CD14-positive monocyte (primary cell): ENCODE measurements around the gene SOX5. TPM values are rescaled to one million over a fixed set of nuclear protein-coding genes. Genes with fewer than 3 reads are reported as not detected.

Source experiments
- DNase-seq, 3 donors: peaks; one replicate each; pipeline ENCODE4 v3.0.0-alpha.2; 2011 to 2022
- H2AFZ ChIP-seq: 2 replicates; pipeline ENCODE4 v1.6.0; 2012; ENCODE audit warnings: mild to moderate bottlenecking, low read depth, low read length, inconsistent platforms; ENCODE audit not compliant: insufficient read depth, poor library complexity, severe bottlenecking
- H3K27ac ChIP-seq, 2 donors: 1 replicate in 1 of 2; 2 replicates in 1 of 2; pipeline ENCODE4 v1.5.1; 2012 to 2013; ENCODE audit warnings: low read length in 2 of 2, control low read depth in 1 of 2, inconsistent platforms in 1 of 2, low read depth in 1 of 2, mild to moderate bottlenecking in 1 of 2
- H3K27me3 ChIP-seq, 2 donors: one replicate each; pipeline versions ENCODE4 v1.6.0 to v1.6.1; 2011 to 2013; ENCODE audit warnings: low read length in 2 of 2; ENCODE audit not compliant: control insufficient read depth in 2 of 2, insufficient read depth in 2 of 2
- H3K36me3 ChIP-seq, 2 donors: replicated peaks in 1 of 2; 1 replicate in 1 of 2; 2 replicates in 1 of 2; pipeline versions ENCODE4 v1.5.1 to v1.6.1; 2012 to 2013; ENCODE audit warnings: low read length in 2 of 2, control low read depth in 1 of 2, inconsistent platforms in 1 of 2, mild to moderate bottlenecking in 1 of 2; ENCODE audit not compliant: insufficient read depth in 2 of 2, control insufficient read depth in 1 of 2
- H3K4me1 ChIP-seq, 2 donors: 1 replicate in 1 of 2; 2 replicates in 1 of 2; pipeline versions ENCODE4 v1.5.1 to v1.6.1; 2012 to 2013; ENCODE audit warnings: low read length in 2 of 2, control low read depth in 1 of 2, inconsistent platforms in 1 of 2, mild to moderate bottlenecking in 1 of 2, moderate library complexity in 1 of 2; ENCODE audit not compliant: insufficient read depth in 2 of 2, control insufficient read depth in 1 of 2
- H3K4me2 ChIP-seq: replicated peaks from 2 replicates; pipeline ENCODE3; 2012; ENCODE audit warnings: low read length, moderate library complexity, mild to moderate bottlenecking; ENCODE audit not compliant: poor library complexity, severe bottlenecking; ENCODE audit errors: extremely low read depth
- H3K4me3 ChIP-seq, 3 experiments: fragments of 200-600 bp in 1 of 3; sonication (generic) in 1 of 3; replicated peaks in 1 of 3; 1 replicate in 2 of 3; 2 replicates in 1 of 3; pipeline ENCODE4 v1.5.1; 2011 to 2013; ENCODE audit warnings: low read length in 3 of 3, mild to moderate bottlenecking in 3 of 3, control low read depth in 2 of 3, low read depth in 2 of 3, inconsistent platforms in 1 of 3, moderate library complexity in 1 of 3
- H3K79me2 ChIP-seq: 2 replicates; pipeline ENCODE4 v1.6.0; 2012; ENCODE audit warnings: mild to moderate bottlenecking, control low read depth, inconsistent platforms, low read length, moderate library complexity; ENCODE audit not compliant: insufficient read depth
- H3K9ac ChIP-seq: 2 replicates; pipeline ENCODE4 v1.6.0; 2017; ENCODE audit warnings: low read length, mild to moderate bottlenecking; ENCODE audit not compliant: insufficient read depth, poor library complexity, severe bottlenecking
- H3K9me3 ChIP-seq, 2 donors: replicated peaks in 1 of 2; 1 replicate in 1 of 2; 2 replicates in 1 of 2; pipeline versions ENCODE4 v1.5.1 to v1.6.1; 2012 to 2013; ENCODE audit warnings: low read length in 2 of 2, control low read depth in 1 of 2; ENCODE audit not compliant: control insufficient read depth in 1 of 2, insufficient read depth in 1 of 2
- H4K20me1 ChIP-seq: 2 replicates; pipeline ENCODE4 v1.6.0; 2012; ENCODE audit warnings: mild to moderate bottlenecking, low read length, control low read depth, moderate library complexity; ENCODE audit not compliant: insufficient read depth
- H3K27ac Mint-ChIP-seq, 7 donors: one replicate each; pipeline ENCODE4 v1.8.0; 2020; ENCODE audit warnings: mild to moderate bottlenecking in 7 of 7, mixed read lengths in 7 of 7, moderate library complexity in 6 of 7, inconsistent platforms in 2 of 7
- H3K27me3 Mint-ChIP-seq, 3 donors: one replicate each; pipeline ENCODE4 v1.8.0; 2021 to 2022; ENCODE audit warnings: low read depth in 3 of 3, mild to moderate bottlenecking in 3 of 3, mixed read lengths in 3 of 3, moderate library complexity in 3 of 3, inconsistent platforms in 1 of 3
- H3K36me3 Mint-ChIP-seq, 2 donors: one replicate each; pipeline ENCODE4 v1.8.0; 2020; ENCODE audit warnings: mixed read lengths in 2 of 2, inconsistent platforms in 1 of 2, mild to moderate bottlenecking in 1 of 2
- H3K4me1 Mint-ChIP-seq: one replicate; pipeline ENCODE4 v1.8.0; 2020; ENCODE audit warnings: mild to moderate bottlenecking, mixed read lengths
- H3K4me3 Mint-ChIP-seq, 2 donors: one replicate each; pipeline ENCODE4 v1.8.0; 2020; ENCODE audit warnings: mild to moderate bottlenecking in 2 of 2, mixed read lengths in 2 of 2, moderate library complexity in 1 of 2
- H3K9me3 Mint-ChIP-seq, 7 donors: one replicate each; pipeline ENCODE4 v1.8.0; 2020 to 2022; ENCODE audit warnings: mixed read lengths in 7 of 7, mild to moderate bottlenecking in 6 of 7, moderate library complexity in 6 of 7, inconsistent platforms in 2 of 7
- WGBS: methylation state at CpG from one replicate; pipeline ENCODE4 v1.1.5; 2013; ENCODE audit warnings: missing lambda C conversion rate; ENCODE audit not compliant: insufficient coverage; 5-methylcytosine and 5-hydroxymethylcytosine counted together
- intact Hi-C, 2 donors: fragments of 100-400 bp; cut with micrococcal nuclease; formaldehyde crosslinking; loops; one replicate each; pipeline versions ENCODE4 v1.15.0 to v1.15.1; 2023
- polyA plus RNA-seq, 3 donors: library from polyadenylated mRNA; depleted of rRNA in 1 of 3; unstranded in 2 of 3; stranded (reverse) in 1 of 3; fragments of 300-500 nt in 2 of 3; fragments of >200 nt in 1 of 3; fragmentation: Illumina TruSeq in 2 of 3; gene quantifications; 1 replicate in 2 of 3; 2 replicates in 1 of 3; pipeline ENCODE4 v1.2.3, GENCODE V29; 2012 to 2021
- TF ChIP-seq, protein P1 (sequence below): fragments of 200-600 bp; IDR thresholded peaks from one replicate; pipeline ENCODE4 v1.8.0; 2022; ENCODE audit warnings: antibody characterized with exemption, mild to moderate bottlenecking

The SOX5 gene
- polyA plus RNA-seq, 3 donors = not detected

DNA sequence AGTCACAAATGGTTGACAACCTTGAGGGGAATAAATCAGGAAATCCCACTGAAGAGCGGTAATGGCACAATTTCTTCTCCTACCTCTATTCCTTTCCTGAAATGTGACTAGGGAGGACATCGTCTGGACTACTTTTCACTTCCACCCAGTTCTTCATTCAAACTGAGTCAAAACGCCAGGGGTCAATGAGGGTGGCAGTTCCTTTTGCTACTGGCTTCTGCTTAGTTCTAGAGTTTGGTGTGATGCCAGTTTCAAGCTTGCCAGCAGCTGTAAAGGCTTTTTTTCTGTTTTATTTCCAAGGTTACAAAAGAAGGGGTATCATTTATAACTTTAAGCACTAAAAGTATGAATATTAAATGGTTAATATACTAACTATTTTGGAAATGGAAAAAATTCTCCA is 286.5 kb downstream of the SOX5 start:
- peaks cover 0 to 3% (median 0%) of the 10 kb centered on the region in 7 donors for H3K9me3 Mint-ChIP-seq
- Histone ChIP-seq H3K9me3 (peaks cover 0 to 3% of the 10 kb centered on the region in 2 donors), H4K20me1 (no peaks in the 10 kb centered on the region), H3K27me3 (no peaks in the 10 kb centered on the region), H3K9ac (no peak overlapping the region), H3K36me3 (no peaks in the 10 kb centered on the region), H3K4me1 (no peaks in the 10 kb centered on the region), H3K79me2 (no peaks in the 10 kb centered on the region), H2AFZ (no peak overlapping the region), H3K27ac (no peak overlapping the region), H3K4me2 (no peak overlapping the region), H3K4me3 (no peak overlapping the region)
- H3K4me3 Mint-ChIP-seq = no peak overlapping the region
- intact Hi-C loops = no loop called here
- H3K36me3 Mint-ChIP-seq = no peaks in the 10 kb centered on the region
- H3K4me1 Mint-ChIP-seq = no peaks in the 10 kb centered on the region
- H3K27me3 Mint-ChIP-seq = peaks cover 0 to 2% (median 0%) of the 10 kb centered on the region in 3 donors
- DNase-seq = no peak
- WGBS = no CpG with 5 or more reads among the region's 3 CpGs
- no peak overlapping the region for H3K27ac Mint-ChIP-seq
- TF ChIP-seq, protein P1, sequence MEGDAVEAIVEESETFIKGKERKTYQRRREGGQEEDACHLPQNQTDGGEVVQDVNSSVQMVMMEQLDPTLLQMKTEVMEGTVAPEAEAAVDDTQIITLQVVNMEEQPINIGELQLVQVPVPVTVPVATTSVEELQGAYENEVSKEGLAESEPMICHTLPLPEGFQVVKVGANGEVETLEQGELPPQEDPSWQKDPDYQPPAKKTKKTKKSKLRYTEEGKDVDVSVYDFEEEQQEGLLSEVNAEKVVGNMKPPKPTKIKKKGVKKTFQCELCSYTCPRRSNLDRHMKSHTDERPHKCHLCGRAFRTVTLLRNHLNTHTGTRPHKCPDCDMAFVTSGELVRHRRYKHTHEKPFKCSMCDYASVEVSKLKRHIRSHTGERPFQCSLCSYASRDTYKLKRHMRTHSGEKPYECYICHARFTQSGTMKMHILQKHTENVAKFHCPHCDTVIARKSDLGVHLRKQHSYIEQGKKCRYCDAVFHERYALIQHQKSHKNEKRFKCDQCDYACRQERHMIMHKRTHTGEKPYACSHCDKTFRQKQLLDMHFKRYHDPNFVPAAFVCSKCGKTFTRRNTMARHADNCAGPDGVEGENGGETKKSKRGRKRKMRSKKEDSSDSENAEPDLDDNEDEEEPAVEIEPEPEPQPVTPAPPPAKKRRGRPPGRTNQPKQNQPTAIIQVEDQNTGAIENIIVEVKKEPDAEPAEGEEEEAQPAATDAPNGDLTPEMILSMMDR = no peak

DNA sequence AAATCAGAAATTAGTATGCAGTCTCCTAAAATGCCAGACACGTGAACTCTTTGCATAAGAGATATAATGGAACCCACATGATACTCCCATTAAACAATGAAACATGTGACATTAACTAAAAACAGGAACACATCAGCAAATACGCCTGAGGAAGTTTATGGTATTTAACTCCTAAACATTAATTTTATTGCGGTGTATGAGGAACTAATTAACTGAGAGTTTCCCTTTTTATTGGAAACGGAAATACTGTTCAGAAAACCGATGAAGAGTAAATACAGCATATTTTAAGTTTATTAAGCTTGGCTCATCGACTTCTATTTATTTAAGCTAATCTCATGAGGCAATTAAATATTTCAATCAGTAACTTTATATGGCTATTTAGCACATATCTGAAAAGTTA is 290.3 kb downstream of the SOX5 start:
- H3K4me1 Mint-ChIP-seq = no peaks in the 10 kb centered on the region
- H3K27ac Mint-ChIP-seq = no peak overlapping the region

More for the DNA sequence above, 290.3 kb downstream of the SOX5 start:
- no peak overlapping the region for H3K9ac ChIP-seq
- WGBS = no CpG with 5 or more reads among the region's 6 CpGs
- Mint-ChIP-seq H3K4me3 (no peak overlapping the region), H3K36me3 (no peaks in the 10 kb centered on the region), H3K27me3 (peaks cover 0 to 2% (median 0%) of the 10 kb centered on the region in 3 donors), H3K9me3 (peaks cover 0 to 3% (median 0%) of the 10 kb centered on the region in 7 donors)
- H2AFZ ChIP-seq = no peak overlapping the region
- no peaks in the 10 kb centered on the region for H3K36me3 ChIP-seq
- intact Hi-C loops = no loop called here
- H3K4me2 ChIP-seq = no peak overlapping the region
- no peaks in the 10 kb centered on the region for H4K20me1 ChIP-seq
- no peaks in the 10 kb centered on the region for H3K27me3 ChIP-seq
- DNase-seq = no peak
- no peaks in the 10 kb centered on the region for H3K79me2 ChIP-seq
- H3K4me3 ChIP-seq = no peak overlapping the region
- H3K4me1 ChIP-seq = no peaks in the 10 kb centered on the region
- TF ChIP-seq, protein P1 = no peak
- H3K9me3 ChIP-seq = peaks cover 3 to 6% of the 10 kb centered on the region in 2 donors
- H3K27ac ChIP-seq = no peak overlapping the region
